HG03520 (cell line): ENCODE measurements around the gene CMTM7.
"Not testable (repeated sequence)": the region's sequence is repeated elsewhere in the genome, so short reads cannot be mapped to it uniquely, and the experiment has no call there.

Experiments
- ATAC-seq: cut with Tn5 transposase; IDR thresholded peaks from one replicate; pipeline ENCODE4 v1.9.1; 2021; ENCODE audit warnings: mild to moderate bottlenecking, moderate library complexity; ENCODE audit not compliant: unreplicated experiment

The CMTM7 gene

GRCh38 chr3:32455609-32456428, 64.2 kb downstream of the CMTM7 start:
- no peak for ATAC-seq

GRCh38 chr3:32456429-32457130, 64.9 kb downstream of the CMTM7 start:
- no peak for ATAC-seq

- no peak for ATAC-seq
Observed at GRCh38 chr3:32457971-32458471, 66.4 kb downstream of the CMTM7 start.

GRCh38 chr3:32459450-32459849, 67.8 kb downstream of the CMTM7 start:
- ATAC-seq: no peak

GRCh38 chr3:32460031-32460749, 68.5 kb downstream of the CMTM7 start:
- ATAC-seq: peak; percentile 96

- ATAC-seq: not testable (repeated sequence)
Observed at GRCh38 chr3:32460817-32461496, 69.3 kb downstream of the CMTM7 start.

GRCh38 chr3:32462191-32462986, 70.7 kb downstream of the CMTM7 start:
- not testable (repeated sequence) for ATAC-seq

GRCh38 chr3:32463415-32463814, 71.8 kb downstream of the CMTM7 start:
- ATAC-seq: not testable (repeated sequence)

- not testable (repeated sequence) for ATAC-seq
Observed at GRCh38 chr3:32464726-32465125, 73.1 kb downstream of the CMTM7 start.

- not testable (repeated sequence) for ATAC-seq
Observed at GRCh38 chr3:32466808-32467207, 75.2 kb downstream of the CMTM7 start.

GRCh38 chr3:32467333-32468070, 75.8 kb downstream of the CMTM7 start:
- ATAC-seq: peak; percentile 60

GRCh38 chr3:32469151-32469874, 77.7 kb downstream of the CMTM7 start:
- peak; percentile 28 for ATAC-seq

- no peak for ATAC-seq
Observed at GRCh38 chr3:32470362-32470761, 78.7 kb downstream of the CMTM7 start.

- ATAC-seq: no peak
Observed at GRCh38 chr3:32471246-32471645, 79.6 kb downstream of the CMTM7 start.

- ATAC-seq: not testable (repeated sequence)
Observed at GRCh38 chr3:32472151-32472550, 80.5 kb downstream of the CMTM7 start.

GRCh38 chr3:32474201-32474600, 82.5 kb downstream of the CMTM7 start:
- ATAC-seq: no peak

GRCh38 chr3:32480604-32481003, 89.0 kb downstream of the CMTM7 start:
- no peak for ATAC-seq

- no peak for ATAC-seq
Observed at GRCh38 chr3:32481791-32482631, 90.4 kb downstream of the CMTM7 start.
